NCI-H128 (cell line): ENCODE results near the gene OVOL2.

Experiments
- DNase-seq: peaks from one replicate; lab custom pipeline; 2025; ENCODE audit not compliant: unreplicated experiment; lab: John Stamatoyannopoulos, UW

The OVOL2 gene

GRCh38 chr20:17992224-17992637 lies 65.5 kb downstream of the OVOL2 start:
- no peak for DNase-seq

DNA sequence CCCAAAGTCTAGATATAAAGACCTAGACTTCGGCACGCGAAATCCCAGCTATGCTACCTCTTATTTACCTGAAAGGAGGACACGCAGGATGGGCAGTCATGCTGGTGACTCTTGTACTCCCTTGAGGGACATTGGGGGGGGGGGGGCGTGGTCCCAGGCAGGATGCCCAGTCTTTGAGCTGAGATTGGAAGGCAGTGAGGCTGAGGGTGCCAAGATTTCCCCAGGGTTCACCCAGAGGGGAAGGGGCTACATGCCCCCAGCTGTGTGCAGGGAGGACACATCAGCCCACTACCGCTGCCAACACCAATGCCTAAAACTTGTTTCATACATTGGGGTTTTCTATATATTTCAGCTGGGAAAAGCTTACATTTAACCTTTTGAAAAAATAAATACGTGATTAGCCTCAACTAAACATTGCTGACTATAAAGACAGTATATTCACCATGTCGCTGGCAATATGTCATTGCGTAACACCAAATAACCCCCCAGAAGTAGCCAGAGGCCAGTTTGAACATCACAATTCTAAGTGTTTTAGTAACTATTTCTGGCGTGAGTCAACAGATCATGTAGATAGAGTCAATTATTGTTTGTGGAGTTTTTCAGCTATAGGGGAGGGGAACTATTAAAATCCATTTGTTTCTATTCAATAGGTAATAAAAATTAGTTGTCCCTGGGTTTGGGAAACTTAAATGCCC lies 67.3 kb downstream of the OVOL2 start:
- no peak for DNase-seq

DNA sequence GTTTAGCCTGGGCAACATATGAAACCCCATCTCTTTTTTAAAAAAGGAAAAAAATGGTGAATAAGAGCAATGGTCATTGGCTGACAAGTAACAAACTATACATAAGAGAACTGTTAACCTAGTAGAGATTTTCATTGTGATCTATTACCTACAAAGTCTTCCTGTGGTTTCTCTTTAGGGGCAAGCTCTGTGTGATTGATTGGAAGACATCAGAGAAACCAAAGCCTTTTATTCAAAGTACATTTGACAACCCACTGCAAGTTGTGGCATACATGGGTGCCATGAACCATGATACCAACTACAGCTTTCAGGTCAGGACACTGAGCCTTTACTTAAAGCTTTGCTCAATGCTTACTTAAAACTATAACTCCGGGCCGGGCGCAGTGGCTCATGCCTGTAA lies 69.7 kb downstream of the OVOL2 start:
- DNase-seq, result no peak

GRCh38 chr20:17985388-17986018 lies 72.2 kb downstream of the OVOL2 start:
- no peak for DNase-seq

GRCh38 chr20:17976305-17976704 lies 81.4 kb downstream of the OVOL2 start:
- no peak for DNase-seq
